ENCODE data around the gene ADGRL3.
"Not testable (repeated sequence)": the region's sequence is repeated elsewhere in the genome, so short reads cannot be mapped to it uniquely, and the experiment has no call there.

ADGRL3 gene

DNA sequence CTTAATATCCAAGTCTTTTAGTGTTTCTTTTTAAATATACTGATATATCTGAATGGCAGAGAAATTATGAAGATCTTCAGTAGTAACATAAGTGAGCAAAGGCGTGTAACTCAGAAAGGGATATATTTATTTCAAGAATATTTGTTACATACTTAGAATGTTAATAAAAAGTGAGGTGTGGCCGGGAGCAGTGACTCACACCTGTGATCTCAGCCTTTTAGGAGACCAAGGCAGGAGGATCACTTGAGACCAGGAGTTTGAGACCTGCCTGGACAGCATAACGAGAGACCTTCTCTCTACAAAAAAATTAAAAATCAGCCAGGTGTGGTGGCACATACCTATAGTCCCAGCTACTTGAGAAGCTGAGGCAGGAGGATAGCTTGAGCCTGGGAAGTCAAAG, 651.0 kb downstream of the ADGRL3 start:
- no peak for DNase-seq

DNA sequence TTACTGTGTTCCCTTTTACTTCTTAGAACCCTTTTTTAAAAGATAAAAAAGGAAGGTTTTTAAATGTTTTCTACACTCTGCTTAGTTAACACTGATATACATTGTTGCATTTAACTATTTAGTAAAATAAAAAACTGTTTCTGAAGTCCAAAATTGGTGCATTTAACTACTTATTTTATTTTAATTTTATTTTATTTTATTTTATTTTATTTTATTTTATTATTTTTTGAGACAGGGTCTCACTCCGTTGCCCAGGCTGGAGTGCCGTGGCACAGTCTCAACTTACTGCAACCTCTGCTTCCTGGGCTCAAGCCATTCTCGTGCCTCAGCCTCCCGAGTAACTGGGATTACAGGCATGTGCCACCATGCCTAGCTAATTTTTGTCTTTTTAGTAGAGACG, 652.0 kb downstream of the ADGRL3 start:
- DNase-seq = not testable (repeated sequence)

DNA sequence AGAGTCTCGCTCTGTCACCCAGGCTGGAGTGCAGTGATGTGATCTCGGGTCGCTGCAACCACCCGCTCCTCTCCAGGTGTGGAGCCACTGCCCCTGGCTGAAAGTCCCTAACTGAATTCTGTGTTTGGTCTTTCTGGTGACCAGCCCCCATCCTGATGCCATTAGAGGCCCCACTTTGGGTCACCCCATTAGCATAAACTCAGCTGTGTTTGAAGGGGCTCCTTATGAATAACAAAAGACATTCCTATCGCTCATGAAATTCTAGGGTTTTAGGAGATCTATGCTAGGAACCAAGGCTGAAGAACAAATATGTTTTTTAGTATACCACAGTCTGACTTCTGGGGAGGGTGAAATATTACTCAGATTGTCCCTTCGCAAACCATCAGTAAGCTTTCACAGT, 652.9 kb downstream of the ADGRL3 start:
- no peak for DNase-seq

DNA sequence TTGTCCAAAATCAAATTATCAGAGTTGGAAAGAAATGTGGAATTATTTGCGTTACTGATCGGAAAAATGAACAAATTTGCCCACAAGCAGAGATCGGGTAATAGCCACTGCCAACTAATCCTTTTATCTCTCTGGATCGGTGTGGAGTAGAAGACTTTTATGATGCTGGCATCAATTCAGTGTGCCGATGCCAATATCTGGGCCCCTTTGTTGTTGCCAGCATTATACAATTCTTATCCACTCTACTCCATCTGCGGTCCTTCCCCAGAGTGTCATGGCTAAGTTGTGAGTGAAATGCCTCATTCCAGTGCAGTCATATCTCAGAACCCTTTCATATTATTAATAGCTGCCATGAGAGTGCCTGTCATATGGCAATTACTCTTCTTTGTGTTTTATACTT, 660.2 kb downstream of the ADGRL3 start:
- no peak for DNase-seq

DNA sequence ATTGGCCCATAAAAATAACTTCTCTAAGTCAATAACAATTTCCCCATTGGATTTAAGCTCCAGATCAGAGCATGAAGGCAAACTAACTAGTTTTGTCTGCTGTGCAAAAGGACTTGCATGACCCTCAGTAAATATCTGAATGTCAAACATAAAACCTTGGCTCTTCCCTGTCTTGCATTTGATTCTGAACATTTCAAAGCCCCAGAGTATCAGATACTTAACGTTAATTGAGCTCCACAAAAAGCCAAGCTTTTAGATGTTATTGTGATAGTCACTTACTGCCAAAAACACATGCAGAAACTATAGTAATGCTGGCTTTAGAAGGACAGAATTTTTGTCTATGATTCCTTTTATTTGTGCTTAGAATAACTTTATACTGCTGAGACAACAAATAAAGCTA, 664.2 kb downstream of the ADGRL3 start:
- DNase-seq = no peak

DNA sequence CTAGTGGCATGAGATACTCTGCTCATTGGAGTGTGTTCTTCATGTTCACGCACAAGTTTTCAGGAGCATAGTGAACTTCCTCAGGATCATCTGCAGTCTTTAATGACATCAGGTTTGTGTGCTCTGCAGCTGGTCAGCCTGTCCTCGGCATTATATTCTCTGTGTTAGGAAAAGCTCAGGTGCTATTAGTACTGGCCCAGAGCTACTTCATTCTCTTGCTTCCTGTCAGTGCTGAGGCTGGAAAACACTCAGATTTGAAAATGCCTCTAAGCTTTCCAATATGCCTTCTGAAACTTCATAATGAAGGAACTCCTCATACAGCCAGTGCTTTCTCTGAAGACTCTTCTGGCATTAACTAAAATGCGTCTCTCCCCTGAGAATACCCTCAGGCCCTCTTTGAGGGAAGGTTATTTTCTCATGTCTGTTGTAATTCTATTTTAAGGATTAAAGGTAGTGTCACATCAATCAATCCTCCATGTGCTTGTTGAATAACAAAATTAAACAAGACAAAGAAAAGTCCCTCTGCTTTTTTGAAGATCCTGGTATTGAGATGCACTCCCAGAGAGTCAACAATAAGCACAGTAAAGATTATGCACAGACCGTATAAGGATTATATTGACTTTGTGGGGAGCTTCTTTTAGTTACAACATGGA, 666.4 kb downstream of the ADGRL3 start:
- no peak for DNase-seq

DNA sequence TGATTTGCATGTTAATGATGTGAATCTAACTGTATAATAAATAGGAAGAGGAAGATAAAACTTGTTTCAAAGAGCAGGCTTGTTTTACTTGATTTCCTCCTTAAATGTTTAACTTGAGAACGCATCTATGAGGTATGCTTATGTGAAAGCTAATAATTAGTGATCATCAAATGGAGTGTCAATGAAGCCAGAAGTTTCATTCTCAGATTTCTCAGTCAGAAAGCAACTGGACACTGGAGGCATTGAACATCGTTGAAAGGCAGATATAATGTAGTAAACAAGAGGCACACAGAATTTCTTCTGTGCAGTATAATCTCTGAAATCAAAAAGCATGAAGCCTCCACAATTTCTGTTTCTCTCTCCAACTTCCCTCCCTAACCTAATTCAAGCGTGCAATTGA, 672.9 kb downstream of the ADGRL3 start:
- DNase-seq = no peak

DNA sequence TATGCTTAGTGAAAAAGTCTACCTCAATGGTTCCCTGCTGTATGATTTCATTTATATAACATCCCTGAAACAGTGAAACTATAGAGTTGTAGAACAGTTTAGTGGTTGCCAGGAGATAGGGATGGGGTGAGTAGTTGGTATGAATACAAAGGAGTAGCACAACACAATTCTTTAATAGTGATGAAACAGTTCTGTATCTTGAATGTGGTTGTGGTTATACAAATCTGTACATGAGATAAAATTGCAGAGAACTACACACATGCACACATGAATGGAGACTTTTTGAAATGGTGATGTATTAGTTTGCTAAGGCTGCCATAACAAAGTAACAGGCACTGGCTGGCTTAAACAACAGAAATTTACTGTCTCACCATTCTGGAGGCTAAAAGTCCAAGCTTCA, 677.1 kb downstream of the ADGRL3 start:
- no peak for DNase-seq

DNA sequence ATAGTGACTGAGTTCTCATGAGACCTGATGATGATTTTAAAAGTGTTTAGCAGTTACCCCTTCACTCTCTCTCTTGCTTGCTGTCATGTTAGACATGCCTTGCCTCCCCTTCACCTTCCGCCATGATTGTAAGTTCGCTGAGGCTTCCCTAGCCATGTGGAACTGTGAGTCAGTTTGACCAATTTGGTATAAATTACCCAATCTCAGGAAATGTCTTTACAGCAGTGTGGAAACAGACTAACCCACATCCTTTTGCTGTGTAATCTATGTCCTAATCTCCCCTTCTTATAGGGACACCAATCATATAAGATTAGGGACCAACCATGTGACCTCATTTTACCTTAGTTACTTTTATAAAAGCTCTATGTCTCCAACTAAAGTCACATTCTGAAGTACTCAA, 677.8 kb downstream of the ADGRL3 start:
- no peak for DNase-seq

DNA sequence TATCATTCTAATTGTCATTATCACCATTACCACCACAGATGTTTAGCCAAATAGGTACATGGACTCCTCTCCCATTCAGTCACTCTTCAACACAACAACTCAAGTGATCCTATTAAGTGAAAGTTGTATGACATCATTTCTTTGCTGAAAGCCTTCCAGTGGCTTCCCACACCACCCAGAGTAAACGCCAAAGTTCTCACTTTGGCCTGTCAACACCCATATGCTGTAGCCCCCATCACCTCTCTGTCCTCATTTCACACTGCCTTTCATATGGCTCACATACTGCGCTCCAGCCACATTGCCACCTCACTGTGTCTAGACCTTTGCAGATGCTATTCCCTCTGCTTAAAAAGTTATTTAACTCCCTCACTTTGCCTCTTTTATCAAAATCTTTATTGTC, 682.3 kb downstream of the ADGRL3 start:
- no peak for DNase-seq

DNA sequence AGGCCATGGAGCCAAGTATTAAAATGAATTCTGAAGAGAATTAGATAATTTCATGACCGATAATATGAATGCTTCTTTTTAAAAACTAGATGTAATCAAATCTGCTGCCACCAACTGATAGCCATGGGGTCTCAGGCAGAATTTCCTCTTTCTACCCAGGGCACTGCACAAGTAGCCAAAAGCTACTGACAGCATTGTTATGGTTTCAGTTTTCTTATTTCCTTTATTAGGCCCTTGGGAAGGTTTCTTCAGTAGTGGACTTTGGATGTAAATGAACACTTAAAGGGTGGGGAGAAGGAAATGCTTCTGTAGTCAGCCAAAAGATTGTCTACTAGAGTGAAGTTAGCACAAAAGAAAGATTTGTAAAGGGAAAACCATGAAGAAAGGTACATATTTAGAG, 686.0 kb downstream of the ADGRL3 start:
- no peak for DNase-seq

DNA sequence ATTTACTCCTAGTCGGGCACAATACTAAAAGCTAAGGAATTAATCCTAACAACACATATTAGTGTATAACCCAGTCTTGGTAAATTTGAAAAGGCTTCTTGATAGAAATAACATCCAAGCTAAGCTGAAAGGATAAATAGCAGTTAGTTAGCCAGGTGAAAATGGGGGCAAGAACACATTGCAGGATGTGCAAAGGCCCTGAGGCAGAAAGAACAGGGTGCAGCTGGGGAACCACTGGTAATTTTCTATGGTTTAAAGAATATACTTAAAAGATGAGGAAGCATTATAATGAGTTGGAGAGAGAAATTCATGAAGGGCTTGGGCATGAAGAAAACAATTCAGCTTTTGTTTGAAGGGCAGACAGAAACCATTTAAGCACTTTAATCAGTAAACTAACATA, 689.0 kb downstream of the ADGRL3 start:
- DNase-seq = no peak

DNA sequence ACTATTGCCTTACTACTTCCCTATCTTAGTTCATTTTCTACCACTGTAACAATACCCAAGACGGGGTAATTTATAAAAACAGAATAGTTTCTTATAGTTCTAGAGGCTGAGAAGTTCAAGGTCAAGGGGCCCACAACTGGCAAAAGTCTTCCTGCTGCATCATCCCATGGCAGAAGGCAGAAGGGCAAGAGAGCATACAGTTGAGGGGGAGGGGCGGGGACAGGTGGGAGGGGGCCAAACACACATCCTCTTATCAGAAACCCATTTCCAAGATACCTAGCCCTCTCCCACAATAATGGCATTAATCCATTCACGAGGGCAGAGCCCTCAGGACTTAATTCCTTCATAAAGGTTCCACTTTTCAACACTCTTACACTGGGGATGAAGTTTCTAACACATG, 690.2 kb downstream of the ADGRL3 start:
- no peak for DNase-seq

DNA sequence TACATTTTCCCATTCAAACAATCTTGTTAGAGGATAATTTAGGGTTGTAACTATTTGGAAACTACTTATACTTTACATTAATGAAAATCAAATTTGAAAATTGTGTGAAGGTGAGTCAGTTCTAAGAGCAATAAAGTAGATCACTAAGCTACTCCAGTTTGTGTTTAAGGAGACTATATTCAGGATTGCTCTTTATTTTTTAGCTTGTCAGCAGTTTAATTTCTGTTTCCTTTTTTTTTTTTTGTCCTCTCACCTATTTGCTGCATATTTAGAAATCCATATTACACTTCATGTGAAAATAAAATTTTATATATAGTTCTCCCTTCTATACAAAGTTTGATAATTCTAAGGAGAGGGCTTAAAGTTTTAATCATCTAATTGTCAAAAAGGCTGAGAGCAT, 691.8 kb downstream of the ADGRL3 start:
- no peak for DNase-seq

DNA sequence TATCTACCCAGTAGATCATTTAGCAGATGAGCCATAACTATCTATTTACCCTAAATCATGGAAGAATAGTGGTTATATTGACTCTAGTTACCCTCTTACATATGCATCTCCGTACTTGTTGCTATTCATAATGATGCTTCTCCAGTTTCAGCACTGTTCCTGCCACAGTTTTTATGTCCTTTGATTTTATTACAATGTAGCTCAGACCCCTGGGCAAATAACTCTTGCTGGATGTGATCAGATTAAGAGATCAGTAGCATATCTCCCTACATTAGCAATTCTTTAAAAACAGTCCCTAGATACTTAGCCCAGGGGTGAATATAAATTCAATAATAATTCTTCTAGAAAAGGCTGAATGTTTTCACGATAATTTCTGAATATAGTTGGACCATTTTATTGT, 696.5 kb downstream of the ADGRL3 start:
- no peak for DNase-seq

DNA sequence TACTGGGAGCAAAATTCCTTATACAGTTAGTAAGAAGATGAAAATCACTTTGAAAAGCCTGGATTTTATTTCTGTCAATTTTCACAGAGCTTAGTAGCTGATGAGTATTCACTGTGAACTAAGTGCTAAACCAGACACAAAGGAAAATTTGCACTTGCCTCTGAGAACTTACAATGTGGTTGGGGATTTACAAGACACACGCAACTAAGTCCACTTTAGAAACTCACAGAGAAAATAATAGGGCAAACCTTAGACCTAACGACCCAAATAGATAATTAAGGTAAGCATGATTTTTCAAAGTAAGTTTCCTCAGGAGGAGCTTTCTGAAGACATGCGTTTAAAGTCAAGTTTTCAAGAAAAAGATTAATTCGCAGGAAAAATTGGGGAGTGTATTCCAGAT, 708.9 kb downstream of the ADGRL3 start:
- DNase-seq = no peak

DNA sequence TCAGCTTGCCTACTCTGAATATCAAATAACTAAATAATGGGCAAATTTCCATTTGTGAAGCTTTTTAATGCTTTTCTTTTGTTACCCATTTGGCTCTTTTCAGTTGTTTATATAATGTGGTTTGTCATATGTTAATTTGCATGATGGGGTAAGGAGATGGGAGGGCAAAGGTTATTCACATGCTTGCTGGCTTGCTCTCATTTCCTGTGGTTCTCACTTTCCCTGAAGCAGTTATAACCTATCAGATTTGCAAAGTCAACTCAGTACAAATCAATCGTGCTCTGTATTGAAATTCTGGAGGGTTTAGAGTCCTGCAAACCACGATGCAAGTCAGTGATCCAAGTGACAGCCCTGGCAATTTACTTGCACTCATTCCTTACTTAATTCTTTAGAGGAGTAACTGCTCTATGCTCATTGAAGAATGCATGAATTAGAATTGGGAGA, 711.2 kb downstream of the ADGRL3 start:
- DNase-seq = no peak

DNA sequence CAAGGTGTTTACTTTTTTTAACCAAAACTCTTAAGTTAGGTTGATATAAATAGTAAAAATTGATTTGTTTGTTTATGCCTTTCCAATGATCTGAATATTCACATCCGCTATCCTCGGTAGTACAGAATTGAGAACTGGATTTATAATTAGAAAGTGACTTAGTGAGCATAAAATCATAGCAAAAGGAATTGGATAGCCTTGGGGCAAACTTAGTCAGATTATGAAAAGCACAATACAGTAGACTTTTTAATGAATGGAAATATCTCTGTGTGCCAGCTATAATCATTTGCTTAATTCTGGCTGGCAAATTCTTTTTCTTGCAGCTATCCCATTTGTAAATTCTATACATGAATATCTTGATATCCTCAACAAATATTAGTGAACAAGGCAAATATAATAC, 713.5 kb downstream of the ADGRL3 start:
- no peak for DNase-seq

DNA sequence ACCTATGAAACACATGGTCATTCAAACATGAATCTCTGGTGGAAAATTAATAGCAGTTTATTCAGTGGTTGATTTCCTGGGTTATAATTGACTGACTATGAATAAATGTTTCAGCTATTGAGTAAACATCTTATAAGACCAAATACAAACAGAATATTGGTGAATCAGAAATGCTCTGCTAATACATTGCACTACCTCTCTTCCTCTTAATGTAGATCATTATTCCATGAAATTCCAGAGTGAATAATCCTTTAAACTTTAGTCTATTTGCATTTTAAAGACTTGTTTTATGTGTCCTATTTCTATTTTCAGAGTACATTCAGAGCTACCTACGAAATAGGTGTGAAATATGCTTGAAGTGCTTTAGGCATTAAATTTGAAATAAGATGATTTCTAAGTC, 715.4 kb downstream of the ADGRL3 start:
- no peak for DNase-seq

DNA sequence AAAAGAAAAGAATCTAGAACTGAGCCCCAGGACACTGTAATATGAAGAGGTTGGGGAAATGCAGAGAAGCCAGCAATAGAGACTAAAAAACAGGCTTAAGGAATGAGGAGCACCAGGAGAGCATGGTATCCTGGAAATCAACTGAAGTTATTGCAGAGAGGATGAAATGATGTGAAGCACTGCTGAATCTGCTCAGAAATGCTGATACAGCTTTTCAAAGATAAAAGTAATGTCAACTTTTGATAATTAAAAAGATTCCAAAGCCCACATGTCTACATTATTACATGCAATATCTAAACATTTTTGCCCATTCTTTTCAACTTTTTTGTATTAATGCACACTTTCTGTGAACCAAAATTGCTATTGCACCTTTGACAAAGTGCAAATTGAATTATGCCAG, 718.4 kb downstream of the ADGRL3 start:
- DNase-seq = no peak

DNA sequence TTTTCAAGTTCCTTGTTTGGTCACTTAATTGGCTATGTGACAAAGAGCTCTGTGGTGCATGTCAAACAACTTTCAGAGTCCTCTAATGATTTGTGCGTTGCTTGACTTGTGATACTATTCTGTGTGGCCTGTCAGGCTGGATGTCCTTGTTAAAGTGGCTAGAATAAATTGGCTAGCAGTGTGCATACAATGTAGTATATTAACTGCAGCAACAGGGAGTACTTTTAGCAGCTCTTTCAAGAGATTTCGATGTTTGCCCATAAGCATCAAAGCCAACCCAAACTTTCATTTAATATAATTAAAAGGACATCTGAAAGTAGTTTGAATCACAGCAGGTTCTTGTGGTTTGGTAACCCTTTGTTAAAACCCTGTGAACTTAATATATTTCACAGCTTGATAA, 718.9 kb downstream of the ADGRL3 start:
- no peak for DNase-seq

DNA sequence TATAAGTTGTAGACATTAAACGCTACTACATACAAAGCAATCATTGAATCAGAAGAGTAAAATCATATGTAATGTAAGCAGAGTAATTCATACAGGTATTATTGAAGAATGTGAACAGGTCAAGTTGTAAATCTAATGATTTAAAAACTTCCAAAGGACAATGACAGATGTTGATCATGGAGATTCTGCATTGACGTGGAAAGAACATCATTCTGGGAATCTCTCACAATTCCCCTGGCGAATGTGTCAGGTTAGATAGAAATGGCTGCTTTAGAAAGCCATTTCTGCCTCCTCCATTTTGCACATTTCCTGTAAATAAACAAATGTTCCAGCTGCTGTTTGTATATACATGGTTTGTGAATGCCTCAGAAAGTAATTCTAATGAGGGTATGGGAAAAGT, 719.4 kb downstream of the ADGRL3 start:
- no peak for DNase-seq

DNA sequence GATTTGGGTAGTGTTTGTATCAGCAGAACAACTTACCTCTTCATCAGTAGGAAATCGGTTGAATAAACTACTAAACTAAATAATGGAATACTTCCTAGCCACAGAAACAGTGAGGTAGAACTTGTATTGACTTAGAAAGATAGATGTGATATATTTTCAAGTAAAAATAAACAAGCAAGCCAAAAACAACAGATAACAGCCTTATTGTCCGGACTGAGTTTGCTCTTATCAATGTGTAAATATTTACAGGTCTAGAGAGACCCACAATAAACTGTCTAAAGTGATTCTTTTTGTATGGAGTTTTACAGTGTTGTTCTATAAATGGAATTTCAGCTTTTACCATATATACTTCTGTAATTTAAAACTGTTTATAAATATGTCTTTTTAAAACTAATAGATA, 721.8 kb downstream of the ADGRL3 start:
- no peak for DNase-seq

DNA sequence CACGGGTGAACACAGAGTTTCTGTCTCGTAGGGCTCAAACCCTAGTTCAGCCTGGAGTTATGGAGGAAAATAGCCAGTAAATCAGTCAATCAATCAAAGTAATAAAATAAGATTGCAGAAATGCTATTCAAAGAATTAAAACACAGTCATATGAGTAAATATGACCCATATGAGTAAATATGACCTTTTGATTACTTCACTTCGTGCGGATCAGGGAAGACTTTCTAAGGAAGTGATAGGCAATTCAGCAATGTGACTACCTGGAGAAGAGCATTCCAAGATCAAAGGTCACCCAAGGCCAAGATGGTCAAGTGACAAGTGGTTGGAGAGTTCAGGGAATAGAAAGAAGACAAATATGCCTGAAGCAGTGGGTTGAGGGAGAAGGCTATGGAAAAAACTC, 722.6 kb downstream of the ADGRL3 start:
- no peak for DNase-seq

DNA sequence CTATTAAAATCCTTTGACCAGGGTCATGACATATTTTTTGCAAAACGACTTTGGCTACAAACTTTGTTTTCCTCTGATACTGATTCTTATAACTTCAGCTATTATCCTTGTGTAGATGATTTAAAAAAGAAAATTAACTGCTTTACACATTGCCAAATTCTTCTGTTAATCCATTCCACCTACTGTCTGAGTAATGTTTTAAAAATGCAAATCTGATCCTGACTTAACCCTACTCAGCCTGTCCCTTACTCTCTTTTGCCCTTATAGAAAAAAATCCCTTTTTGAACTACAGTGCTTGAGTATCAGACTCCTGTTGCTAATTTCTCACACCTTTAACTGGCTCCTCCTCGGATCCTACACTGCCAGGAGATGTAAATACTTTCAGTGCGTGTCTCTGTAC, 723.1 kb downstream of the ADGRL3 start:
- no peak for DNase-seq

DNA sequence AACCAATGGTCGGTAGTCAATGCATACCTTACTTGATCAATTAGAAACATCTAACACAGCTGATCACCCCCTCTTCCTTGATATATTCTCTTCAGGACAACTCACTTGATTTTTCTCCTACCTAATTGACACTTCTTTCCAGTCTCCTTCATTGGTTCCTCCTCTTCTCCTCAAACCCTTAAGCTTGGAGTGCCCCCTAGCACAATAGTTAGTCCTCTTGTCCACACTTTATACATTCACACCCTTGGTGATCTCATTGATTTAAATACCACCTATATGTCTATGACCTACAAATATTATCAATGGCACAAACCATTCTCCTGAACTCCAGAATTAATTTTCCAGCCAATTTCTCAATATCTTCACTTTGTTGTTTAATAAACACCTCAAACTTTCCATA, 724.0 kb downstream of the ADGRL3 start:
- no peak for DNase-seq

Measured in stimulated activated CD4-positive, alpha-beta T cell treated with anti-CD3 and anti-CD28 coated beads, Interleukin-4, amount 100 ng/mL, for 24 hours (primary cell).